Fibroblast of lung (primary cell): Measurements from ENCODE around the gene ABHD15.

Experiments
- EZH2 ChIP-seq: IDR thresholded peaks from 2 replicates; pipeline ENCODE4 v1.5.1; 2012; ENCODE audit warnings: low read length, control low read depth, mild to moderate bottlenecking; ENCODE audit errors: missing control alignments
- TF ChIP-seq, protein P1 (sequence below), 2 donors: IDR thresholded peaks in 1 of 2; conservative IDR thresholded peaks in 1 of 2; 1 replicate in 1 of 2; 2 replicates in 1 of 2; pipeline ENCODE4 v1.5.1; 2011 to 2012; ENCODE audit warnings: low read length in 2 of 2, control low read depth in 1 of 2, inconsistent platforms in 1 of 2, low read depth in 1 of 2, mild to moderate bottlenecking in 1 of 2

DNA sequence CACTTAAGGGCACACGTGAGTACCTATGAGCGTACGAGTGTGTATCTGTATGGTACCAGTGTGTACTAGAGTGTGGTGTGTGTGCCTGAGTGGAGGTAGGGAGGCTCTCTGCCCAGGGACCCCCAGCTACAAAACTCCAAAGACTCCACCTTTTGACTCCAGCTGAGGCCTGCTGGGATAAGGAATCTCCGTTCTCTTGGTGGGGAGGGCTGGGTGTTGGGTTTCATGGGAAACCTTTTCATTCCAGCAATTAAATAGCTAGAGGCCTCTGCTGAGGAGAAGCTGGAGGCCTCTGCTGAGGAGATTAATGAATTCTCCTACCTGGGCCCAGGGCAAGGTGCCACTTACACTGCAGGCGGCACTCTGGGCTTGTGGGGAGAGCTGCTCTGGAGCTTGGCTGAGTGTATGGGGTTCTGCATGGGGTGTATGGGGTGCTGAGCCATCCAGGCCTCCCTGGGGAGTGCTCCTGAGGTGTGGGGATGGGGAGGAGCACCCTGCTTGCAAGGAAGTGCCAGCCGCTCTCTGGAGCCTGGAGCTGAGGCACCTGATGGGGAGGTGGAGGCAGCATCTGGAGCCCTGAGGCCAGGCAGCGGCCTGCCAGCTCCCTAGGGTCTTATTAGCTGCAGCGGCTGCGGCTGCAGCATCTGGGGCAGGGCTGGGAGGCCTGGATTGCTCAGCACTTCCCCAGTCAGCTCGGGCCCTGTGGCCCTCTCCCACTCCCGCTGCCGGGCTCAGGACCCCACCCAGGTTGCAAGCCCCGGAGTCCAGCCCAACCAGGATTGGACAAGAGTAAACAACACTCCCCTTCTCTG, 30.7 kb upstream of the ABHD15 start:
- TF ChIP-seq, protein P1, sequence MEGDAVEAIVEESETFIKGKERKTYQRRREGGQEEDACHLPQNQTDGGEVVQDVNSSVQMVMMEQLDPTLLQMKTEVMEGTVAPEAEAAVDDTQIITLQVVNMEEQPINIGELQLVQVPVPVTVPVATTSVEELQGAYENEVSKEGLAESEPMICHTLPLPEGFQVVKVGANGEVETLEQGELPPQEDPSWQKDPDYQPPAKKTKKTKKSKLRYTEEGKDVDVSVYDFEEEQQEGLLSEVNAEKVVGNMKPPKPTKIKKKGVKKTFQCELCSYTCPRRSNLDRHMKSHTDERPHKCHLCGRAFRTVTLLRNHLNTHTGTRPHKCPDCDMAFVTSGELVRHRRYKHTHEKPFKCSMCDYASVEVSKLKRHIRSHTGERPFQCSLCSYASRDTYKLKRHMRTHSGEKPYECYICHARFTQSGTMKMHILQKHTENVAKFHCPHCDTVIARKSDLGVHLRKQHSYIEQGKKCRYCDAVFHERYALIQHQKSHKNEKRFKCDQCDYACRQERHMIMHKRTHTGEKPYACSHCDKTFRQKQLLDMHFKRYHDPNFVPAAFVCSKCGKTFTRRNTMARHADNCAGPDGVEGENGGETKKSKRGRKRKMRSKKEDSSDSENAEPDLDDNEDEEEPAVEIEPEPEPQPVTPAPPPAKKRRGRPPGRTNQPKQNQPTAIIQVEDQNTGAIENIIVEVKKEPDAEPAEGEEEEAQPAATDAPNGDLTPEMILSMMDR (conservative IDR thresholded peaks at IDR 0.05 in 1 of 2, IDR thresholded peaks at IDR 0.05 in 1 of 2; ENCODE audit: low read depth in 1 of 2, low read length in 2 of 2): no peak
- TF ChIP-seq EZH2: no peak
